GM12873 (cell line): ENCODE measurements around the gene NUP88.

Source experiments
- TF ChIP-seq, protein P1 (sequence below): IDR thresholded peaks from 2 replicates; pipeline ENCODE4 v1.5.1; 2012; ENCODE audit warnings: low read depth, mild to moderate bottlenecking, moderate library complexity, low read length, control low read depth; ENCODE audit not compliant: insufficient read depth; ENCODE audit errors: missing control alignments

The NUP88 gene

DNA sequence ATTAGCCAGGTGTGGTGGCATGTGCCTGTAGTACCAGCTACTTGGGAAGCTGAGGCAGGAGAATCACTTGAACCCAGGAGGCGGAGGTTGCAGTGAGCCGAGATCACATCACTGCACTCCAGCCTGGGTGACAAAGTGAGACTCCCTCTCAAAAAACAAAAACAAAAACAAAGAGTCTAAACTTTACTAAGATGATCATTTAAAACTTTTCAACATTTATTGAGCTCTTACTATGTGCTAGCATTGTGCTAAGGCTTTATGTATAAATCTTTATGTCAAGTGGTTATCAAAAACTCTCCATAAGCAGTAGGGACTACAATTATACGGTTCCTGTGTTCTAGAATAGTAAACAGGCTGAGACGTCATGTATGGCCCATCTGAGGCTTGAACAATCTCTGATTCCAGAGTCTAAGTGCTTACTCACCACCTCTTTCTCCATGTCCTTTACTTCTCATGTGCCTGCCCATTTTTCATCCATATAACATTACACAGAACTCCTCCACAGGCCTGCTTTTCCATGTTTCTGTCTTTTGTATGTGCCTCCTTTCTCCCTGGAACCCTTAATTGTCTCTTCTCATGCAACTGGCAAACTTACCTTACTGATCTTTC, 66.7 kb downstream of the NUP88 start:
- TF ChIP-seq, protein P1, sequence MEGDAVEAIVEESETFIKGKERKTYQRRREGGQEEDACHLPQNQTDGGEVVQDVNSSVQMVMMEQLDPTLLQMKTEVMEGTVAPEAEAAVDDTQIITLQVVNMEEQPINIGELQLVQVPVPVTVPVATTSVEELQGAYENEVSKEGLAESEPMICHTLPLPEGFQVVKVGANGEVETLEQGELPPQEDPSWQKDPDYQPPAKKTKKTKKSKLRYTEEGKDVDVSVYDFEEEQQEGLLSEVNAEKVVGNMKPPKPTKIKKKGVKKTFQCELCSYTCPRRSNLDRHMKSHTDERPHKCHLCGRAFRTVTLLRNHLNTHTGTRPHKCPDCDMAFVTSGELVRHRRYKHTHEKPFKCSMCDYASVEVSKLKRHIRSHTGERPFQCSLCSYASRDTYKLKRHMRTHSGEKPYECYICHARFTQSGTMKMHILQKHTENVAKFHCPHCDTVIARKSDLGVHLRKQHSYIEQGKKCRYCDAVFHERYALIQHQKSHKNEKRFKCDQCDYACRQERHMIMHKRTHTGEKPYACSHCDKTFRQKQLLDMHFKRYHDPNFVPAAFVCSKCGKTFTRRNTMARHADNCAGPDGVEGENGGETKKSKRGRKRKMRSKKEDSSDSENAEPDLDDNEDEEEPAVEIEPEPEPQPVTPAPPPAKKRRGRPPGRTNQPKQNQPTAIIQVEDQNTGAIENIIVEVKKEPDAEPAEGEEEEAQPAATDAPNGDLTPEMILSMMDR = no peak

DNA sequence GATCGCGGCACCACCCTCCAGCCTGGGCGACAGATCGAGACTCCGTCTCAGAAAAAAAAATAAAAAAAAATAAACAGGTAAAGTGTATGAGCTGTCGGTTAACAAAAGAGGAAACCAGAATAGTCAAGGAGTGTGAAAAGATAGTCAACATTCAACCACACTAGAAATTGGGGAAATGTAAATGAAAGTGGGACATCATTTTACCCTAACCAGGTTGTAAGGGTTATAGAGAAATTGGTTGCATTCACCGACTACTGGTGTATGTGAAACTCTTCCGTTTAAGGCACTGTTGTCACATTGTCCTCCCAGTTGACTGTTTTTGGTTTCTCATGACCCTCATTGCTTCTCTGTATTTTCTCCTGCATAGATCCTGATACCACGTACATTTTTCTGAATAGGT, 74.5 kb downstream of the NUP88 start:
- TF ChIP-seq, protein P1 = no peak
